Panc1 (cell line): Measurements from ENCODE around the gene SAMHD1. TPM values are rescaled to one million over a fixed set of nuclear protein-coding genes. Genes with fewer than 3 reads are reported as not detected.

ENCODE experiments used
- ATAC-seq: fragments of 200-7000 bp; cut with Tn5 transposase; 2 replicates; pipeline ENCODE4 v1.9.1; 2020; ENCODE audit warnings: mild to moderate bottlenecking, moderate library complexity
- BruUV-seq: library from RNA; stranded (reverse); fragments of 400-500 nt; replicated peaks from 2 replicates; lab custom pipeline; 2021; lab: Mats Ljungman, UMichigan
- CTCF ChIA-PET: fragments of 300-600 bp; sonication (Branson Sonifier 250); formaldehyde crosslinking; loops from one replicate; lab custom pipeline; 2022; ENCODE audit warnings: antibody characterized with exemption; lab: Charles Lee
- POLR2A ChIA-PET: fragments of 300-600 bp; sonication (Branson Sonifier 250); formaldehyde crosslinking; loops from one replicate; lab custom pipeline; 2022; ENCODE audit warnings: antibody characterized with exemption; lab: Charles Lee
- DNase-seq: peaks from one replicate; pipeline ENCODE4 v3.0.0-alpha.2; 2010; ENCODE audit warnings: low read depth, low spot score
- H3K27ac ChIP-seq: 2 replicates; pipeline ENCODE4 v1.5.1; 2011; ENCODE audit warnings: mild to moderate bottlenecking, low read length, inconsistent platforms
- H3K27me3 ChIP-seq: fragments of 200-500 bp; sonication (Bioruptor generic); 2 replicates; pipeline ENCODE4 v1.6.0; 2014; ENCODE audit warnings: low read length, inconsistent platforms; ENCODE audit not compliant: control insufficient read depth, insufficient read depth
- H3K36me3 ChIP-seq: fragments of 200-500 bp; sonication (Bioruptor generic); 2 replicates; pipeline ENCODE4 v1.5.1; 2014; ENCODE audit warnings: inconsistent platforms, mild to moderate bottlenecking, low read length, moderate library complexity; ENCODE audit not compliant: control insufficient read depth, insufficient read depth
- H3K4me1 ChIP-seq: 2 replicates; pipeline ENCODE4 v1.5.1; 2011; ENCODE audit warnings: inconsistent platforms, mild to moderate bottlenecking, low read length, moderate library complexity; ENCODE audit not compliant: control insufficient read depth, insufficient read depth
- H3K4me3 ChIP-seq, 2 experiments: 2 replicates each; pipeline ENCODE4 v1.5.1; 2011 to 2012; ENCODE audit warnings: low read depth in 2 of 2, low read length in 2 of 2, mild to moderate bottlenecking in 2 of 2, inconsistent platforms in 1 of 2, moderate library complexity in 1 of 2
- H3K9me3 ChIP-seq: fragments of 200-500 bp; sonication (Bioruptor generic); 2 replicates; pipeline ENCODE4 v1.5.1; 2014; ENCODE audit warnings: low read depth, mild to moderate bottlenecking, inconsistent platforms, low read length, moderate library complexity; ENCODE audit not compliant: control insufficient read depth, insufficient read depth
- CTCF ChIP-seq: fragments of 450-650 bp; IDR thresholded peaks from 2 replicates; pipeline ENCODE4 v1.5.1; 2017; ENCODE audit warnings: mild to moderate bottlenecking
- POLR2AphosphoS5 ChIP-seq: IDR thresholded peaks from 2 replicates; pipeline ENCODE4 v1.6.1; 2012; ENCODE audit warnings: mild to moderate bottlenecking, low read depth, low read length, moderate library complexity
- REST ChIP-seq, 2 experiments: IDR thresholded peaks; 2 replicates each; pipeline ENCODE4 v1.6.1; 2011 to 2012; ENCODE audit warnings: low read depth in 2 of 2, control low read depth in 1 of 2, low read length in 1 of 2, mild to moderate bottlenecking in 1 of 2, moderate library complexity in 1 of 2; ENCODE audit not compliant: insufficient read depth in 1 of 2
- SIN3A ChIP-seq: IDR thresholded peaks from 2 replicates; pipeline ENCODE4 v1.6.1; 2012; ENCODE audit warnings: low read depth, mild to moderate bottlenecking, low read length, moderate library complexity, borderline replicate concordance; ENCODE audit not compliant: insufficient read depth
- TCF7L2 ChIP-seq: IDR thresholded peaks from 2 replicates; pipeline ENCODE4 v1.6.1; 2011; ENCODE audit warnings: mild to moderate bottlenecking, low read depth, low read length, inconsistent platforms
- in situ Hi-C: cut with HindIII; loops from 2 replicates; pipeline ENCODE4 v1.10.0; 2016; ENCODE audit warnings: low sequenced_read_pairs, low pct_unique_long_range_greater_than_20kb
- intact Hi-C: fragments of 100-400 bp; cut with micrococcal nuclease; formaldehyde crosslinking; loops from one replicate; pipeline ENCODE4 v1.10.0; 2022; ENCODE audit not compliant: unreplicated experiment
- total RNA-seq: library from RNA; stranded (reverse); gene quantifications from one replicate; pipeline ENCODE4 v1.2.1, GENCODE V29; 2021; ENCODE audit not compliant: unreplicated experiment

SAMHD1 gene
- total RNA-seq, 1 experiment from 2014 or later = 16.8 TPM

- no peaks in the 10 kb centered on the region for H3K9me3 ChIP-seq
- intact Hi-C loops (no loop called here), in situ Hi-C loops (no loop called here)
- no peak overlapping the region for H3K4me3 ChIP-seq
- H3K27me3 ChIP-seq = no peaks in the 10 kb centered on the region
- no peaks in the 10 kb centered on the region for H3K36me3 ChIP-seq
- no TSS peak for BruUV-seq
- DNase-seq = no peak
- TF ChIP-seq TCF7L2 = no peak
- TF ChIP-seq CTCF = no peak
- no peak for TF ChIP-seq POLR2AphosphoS5
- no peak for TF ChIP-seq SIN3A
- TF ChIP-seq REST (IDR thresholded peaks at IDR 0.05; ENCODE audit: insufficient read depth in 1 of 2, low read depth in 2 of 2, low read length in 1 of 2) = no peak
- ChIA-PET CTCF (no interaction called here), POLR2A (interaction anchor here (0.6 kb wide), 1 partner anchor 14 kb away, joined by 3 read pairs; no protein-coding TSS in a partner anchor)
- no peak overlapping the region for H3K27ac ChIP-seq
- ATAC-seq = no peak
- H3K4me1 ChIP-seq = no peaks in the 10 kb centered on the region; the same call in 1 of the 2 replicates
Observed at GRCh38 chr20:36849333-36850065, 102.0 kb downstream of the SAMHD1 start.

- POLR2A ChIA-PET = interaction anchor here (0.5 to 0.6 kb wide), 2 partner anchors 13 to 256 kb away, joined by 3 to 4 read pairs; no protein-coding TSS in a partner anchor
- Histone ChIP-seq H3K27me3 (no peaks in the 10 kb centered on the region), H3K9me3 (no peaks in the 10 kb centered on the region), H3K27ac (no peak overlapping the region), H3K4me1 (no peaks in the 10 kb centered on the region; the same call in 1 of the 2 replicates), H3K36me3 (no peaks in the 10 kb centered on the region), H3K4me3 (no peak overlapping the region)
- DNase-seq = no peak
- in situ Hi-C loops = no loop called here
- no TSS peak for BruUV-seq
- no peak for ATAC-seq
- intact Hi-C loops = no loop called here
- CTCF ChIA-PET = no interaction called here
- TF ChIP-seq CTCF (no peak), TCF7L2 (no peak), SIN3A (no peak), POLR2AphosphoS5 (no peak), REST (IDR thresholded peaks at IDR 0.05; ENCODE audit: insufficient read depth in 1 of 2, low read depth in 2 of 2, low read length in 1 of 2) (no peak)
Observed at GRCh38 chr20:36848677-36849076, 102.8 kb downstream of the SAMHD1 start.
